Measurements from ENCODE around the gene REX1BD.
A peak's percentile ranks its signal among the peaks of the same experiment; 100 is the strongest.

REX1BD gene

DNA sequence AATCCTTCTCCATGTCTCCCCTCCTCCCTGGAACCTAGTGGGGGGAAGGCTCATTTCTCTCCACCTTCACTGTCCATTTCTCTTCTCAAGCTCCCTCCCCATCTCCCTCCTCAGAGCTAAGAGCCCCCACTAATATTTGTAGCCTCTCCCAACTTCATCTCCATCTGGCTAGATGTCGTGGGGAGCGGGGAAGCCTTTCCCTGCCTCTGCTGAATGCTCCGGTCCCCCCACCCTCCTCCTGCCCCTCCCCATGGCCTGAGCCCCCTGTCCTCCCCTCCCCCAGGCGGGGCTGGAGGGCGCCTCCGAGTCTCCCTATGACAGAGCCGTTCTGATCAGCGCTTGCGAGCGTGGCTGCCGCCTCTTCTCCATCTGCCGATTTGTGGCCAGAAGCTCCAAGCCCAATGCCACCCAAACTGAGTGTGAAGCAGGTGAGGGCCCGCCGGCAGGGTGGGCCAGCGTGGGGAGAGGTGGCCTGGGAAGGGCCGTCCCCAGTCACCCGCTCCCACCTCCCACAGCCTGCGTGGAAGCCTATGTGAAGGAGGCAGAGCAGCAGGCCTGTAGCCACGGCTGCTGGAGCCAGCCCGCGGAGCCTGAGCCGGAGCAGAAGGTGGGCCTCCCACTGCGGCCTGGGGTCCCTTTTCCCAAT is 25.1 kb downstream of the REX1BD start:
- no peak for DNase-seq (ENCODE audit: low spot score)

DNA sequence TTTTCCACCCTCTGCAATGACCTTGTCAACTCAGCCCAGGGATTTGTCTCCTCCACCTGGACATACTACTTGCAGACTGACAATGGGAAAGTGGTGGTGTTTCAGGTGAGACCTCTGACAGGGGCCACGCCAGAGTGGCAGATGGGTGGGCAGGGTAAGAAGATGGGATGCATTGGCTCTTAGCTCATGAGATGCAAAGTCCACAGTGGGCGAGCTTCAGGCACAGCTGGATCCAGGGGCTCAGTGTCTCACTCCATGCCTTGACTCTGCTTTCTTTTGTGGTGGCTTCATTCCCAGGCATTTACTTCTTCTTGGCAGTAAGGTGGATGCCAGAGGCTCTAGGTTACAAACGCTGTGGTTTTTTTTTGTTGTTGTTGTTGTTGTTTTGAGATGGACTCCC is 27.4 kb downstream of the REX1BD start:
- DNase-seq (ENCODE audit: low spot score), result no peak

DNA sequence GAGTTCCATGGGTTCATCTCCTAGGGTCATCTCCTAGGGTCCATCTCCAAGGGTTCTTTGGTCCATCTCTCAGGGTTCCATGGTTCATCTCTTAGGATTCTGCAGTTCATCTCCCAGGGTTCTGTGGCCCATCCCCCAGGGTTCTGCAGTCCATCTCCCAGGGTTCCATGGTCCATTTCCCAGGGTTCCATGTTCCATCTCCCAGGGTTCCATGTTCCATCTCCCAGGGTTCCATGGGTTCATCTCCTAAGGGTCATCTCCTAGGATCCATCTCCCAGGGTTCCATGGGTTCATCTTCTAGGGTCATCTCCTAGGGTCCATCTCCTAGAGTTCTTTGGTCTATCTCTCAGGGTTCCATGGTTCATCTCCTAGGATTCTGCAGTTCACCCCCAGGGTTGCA is 29.0 kb downstream of the REX1BD start:
- DNase-seq (ENCODE audit: low spot score), result no peak

DNA sequence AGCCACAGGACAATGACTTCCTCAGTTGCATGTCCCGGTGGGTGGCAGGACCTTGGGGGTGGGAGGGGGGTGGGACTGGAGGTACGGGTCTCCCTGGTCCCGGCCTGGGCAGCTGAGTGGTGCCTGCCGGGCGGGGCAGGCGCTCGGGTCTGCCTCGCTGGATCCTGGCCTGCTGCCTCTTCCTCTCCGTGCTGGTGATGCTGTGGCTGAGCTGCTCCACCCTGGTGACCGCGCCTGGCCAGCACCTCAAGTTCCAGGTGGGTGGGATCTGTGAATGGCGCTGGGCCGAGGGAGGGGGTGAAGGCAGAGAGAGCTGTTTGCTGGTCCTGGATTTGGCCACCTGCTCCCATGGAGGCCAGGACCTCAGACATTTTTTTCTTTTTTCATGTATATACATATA is 29.6 kb downstream of the REX1BD start:
- DNase-seq (ENCODE audit: low spot score), result no peak

DNA sequence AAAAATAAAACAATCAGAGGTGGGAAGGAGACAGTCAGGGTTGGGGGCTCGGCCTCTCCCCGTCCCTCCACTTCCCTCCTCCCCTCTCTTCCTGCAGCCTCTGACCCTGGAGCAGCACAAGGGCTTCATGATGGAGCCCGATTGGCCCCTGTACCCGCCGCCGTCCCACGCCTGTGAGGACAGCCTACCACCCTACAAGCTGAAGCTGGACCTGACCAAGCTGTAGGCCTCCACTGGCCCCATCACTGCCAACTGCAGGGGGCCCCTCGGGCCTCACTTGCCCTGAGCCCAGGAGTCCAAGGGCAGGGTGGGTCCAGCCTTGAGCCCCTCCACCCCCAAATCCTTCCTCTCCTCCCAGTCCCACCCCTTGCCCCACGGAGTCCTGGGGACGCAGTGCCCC is 31.7 kb downstream of the REX1BD start:
- DNase-seq (ENCODE audit: low spot score), result no peak

DNA sequence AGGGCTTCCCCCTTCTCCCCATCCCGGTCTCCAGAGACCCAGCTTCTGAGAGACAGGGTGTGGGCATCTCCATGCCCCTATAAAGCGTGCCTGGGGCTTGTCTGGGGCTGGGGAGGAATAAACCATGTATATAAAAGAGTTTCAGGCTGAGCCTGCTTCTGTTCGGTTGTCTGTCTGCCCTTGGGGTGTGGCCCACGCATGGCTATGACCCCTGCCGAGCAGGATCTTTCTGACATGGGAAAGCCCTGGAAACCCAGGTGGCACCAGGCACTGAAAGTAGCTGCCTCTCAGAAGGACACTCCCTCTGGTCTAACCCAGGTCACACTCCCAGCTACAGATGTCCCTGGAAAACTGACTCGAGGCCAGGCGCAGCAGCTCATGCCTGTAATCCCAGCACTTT is 32.3 kb downstream of the REX1BD start:
- DNase-seq (ENCODE audit: low spot score), result no peak

DNA sequence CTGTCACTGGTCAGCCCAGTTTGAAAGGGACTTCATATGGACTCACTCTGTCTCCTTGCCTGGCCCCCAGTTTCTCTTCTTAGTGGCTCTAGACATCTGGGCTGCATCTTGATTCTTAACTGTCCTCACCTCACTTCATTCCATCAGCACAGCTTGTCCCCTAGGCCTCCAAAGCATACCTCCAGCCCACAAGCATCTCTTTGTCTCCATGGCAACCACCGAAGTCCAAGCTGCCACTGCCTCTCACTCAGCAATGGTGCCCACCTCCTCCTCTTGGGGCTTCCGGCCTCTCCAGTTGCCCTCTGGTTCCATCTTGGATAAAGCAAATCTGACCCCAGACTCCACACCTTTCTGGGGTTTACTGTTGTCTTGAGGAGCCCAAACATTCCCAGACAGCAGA is 38.3 kb downstream of the REX1BD start:
- no peak for DNase-seq (ENCODE audit: low spot score)

DNA sequence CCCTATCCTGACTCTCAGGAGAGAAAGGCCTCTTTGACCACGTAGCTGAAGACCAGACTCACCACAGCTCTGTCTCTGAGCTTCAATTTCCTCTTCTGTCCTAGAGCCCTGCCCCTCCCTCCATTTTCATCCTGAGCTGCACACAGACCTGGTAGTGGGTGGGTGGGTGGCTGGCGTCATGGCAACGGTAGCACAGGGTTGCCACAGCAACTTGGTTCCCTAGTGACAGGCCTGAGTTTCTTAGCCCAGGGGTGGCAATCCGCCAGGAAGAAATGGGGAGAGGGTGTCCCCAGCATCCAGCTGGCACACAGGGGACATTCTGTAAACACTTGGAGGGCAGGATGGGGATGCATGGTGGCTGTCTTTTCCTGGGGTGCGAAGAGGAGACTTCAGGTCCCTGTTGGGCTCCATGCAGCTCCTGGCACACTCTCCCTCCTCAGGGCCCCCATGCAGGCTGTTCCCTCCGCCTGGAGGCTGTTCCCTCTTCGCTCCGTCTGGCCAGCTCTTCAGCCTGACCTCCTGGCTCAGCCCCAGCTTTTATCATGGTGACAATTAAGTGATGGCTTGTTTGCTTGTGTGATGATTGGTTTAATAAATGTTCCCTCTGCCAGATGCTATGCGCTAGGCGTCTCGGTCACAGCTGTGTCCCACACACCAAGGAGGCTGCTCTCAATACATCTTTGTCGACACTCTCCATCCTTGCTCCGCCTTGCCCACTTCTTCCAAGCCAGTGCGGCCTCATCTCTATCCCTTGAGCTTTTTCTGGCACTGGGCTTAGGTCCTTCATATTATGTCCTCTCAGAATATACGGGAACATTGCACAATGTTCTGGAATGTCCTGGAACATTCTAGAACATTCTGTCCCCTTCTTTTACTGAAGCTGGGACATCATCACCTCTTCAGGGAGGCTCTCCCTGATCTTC is 40.8 kb downstream of the REX1BD start:
- peak; percentile 76 for DNase-seq (ENCODE audit: low spot score)

DNA sequence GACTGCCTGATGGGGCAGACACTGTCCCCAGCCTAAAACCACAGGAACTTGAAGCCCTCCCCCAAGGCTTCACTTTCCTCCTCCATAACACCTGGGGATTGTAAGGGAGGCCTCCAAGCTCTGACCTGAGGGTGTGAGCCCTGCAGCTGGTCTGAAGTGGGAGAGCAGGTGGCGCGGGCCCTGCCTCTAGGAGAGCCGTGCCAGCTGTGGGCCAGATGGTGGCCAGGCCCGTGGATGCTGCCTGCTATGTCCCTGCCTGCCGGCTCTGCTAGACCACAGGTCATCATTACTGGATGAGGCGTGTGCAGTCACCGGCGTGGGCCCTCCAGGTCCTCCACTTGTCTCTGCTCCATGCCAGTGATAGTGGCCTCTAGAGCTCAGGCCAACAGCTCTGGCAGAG is 44.7 kb downstream of the REX1BD start:
- DNase-seq (ENCODE audit: low spot score), result no peak

DNA sequence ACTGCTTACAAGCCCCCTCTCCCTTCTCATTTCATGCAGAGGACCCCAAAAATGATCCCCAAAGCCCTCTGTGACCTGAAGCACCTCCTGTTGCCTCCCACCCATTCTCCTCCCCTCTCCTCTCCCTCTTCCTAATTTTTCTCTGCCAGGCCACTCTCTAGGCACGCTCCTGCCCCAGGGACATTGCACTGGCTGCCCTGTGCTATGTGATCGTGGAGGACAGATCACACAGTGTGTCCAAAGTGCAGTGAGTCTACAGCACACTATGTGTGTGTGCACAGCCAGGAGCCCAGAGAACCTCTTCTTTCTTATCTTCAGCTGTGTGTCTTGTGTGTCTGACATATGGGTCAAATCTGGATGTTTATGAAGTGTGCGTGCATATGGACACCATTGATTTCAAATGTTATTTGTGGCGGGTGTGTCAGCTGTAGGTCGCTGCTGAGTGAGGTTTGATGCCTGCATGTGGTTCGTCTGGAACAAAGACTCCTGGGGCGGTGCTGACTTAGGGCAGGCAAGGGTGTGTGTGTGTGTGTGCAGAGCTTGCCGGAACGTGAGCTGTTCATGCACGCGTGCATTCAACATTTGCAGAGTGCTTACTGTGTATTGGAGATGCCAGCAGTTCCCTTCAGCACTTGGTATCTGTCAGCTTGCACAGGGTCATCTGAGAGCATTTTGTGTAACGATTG is 46.2 kb downstream of the REX1BD start:
- DNase-seq (ENCODE audit: low spot score), result no peak

DNA sequence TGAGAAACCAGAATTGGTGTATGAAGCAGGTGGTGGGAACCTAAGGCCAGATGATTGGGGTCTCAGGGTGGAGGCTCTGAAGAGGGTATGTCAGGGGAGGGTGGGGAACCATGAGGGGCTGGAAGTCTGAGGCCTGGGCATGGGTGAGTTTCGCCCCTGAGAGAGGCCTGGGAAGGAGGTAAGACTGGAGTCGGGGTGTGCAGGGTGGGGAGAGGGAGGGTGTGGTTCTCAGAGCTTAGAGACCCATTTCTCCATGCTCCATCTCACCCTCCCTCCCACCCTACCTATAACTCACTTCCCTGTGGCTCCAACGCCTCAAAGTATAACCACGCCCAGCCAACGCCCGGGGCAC is 47.2 kb downstream of the REX1BD start:
- DNase-seq (ENCODE audit: low spot score), result no peak

DNA sequence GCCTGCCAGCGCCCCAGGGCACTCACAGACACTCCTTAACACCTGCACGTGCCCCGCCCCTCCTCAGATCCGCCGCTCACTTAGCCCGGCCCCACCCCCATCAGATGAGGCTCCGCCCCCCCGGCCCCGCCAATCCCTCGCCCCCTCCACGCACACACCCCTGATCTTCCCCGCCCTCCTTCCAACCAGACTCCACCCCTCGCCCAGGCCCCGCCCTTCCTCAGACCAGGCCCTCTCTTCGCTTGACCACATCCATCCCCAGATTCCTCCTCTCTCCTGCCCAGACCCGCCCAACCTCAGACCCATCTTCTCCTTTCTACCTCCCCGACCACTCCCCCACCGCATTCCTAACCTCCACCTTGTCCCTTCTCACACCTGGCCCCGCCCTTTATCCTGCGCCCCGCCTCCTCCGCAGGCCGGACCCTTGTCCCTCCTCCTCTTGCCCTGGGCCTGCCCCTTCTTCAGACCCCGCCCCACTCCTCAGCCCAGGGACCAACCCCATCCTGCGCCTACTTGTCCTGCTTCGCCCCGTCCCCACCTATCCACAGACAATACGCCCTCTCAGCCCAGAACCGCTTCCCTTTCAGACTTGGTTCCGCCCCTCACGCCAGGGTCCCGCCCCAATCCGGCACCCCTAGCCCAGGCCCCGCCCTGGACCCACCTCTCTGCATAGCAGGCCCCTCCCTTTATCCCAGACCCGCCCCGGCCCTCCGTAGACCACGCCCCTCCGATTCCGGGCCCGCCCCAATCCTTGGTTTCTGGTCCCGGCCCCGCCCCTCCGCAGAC is 47.8 kb downstream of the REX1BD start:
- DNase-seq (ENCODE audit: low spot score), result peak; percentile 98

DNA sequence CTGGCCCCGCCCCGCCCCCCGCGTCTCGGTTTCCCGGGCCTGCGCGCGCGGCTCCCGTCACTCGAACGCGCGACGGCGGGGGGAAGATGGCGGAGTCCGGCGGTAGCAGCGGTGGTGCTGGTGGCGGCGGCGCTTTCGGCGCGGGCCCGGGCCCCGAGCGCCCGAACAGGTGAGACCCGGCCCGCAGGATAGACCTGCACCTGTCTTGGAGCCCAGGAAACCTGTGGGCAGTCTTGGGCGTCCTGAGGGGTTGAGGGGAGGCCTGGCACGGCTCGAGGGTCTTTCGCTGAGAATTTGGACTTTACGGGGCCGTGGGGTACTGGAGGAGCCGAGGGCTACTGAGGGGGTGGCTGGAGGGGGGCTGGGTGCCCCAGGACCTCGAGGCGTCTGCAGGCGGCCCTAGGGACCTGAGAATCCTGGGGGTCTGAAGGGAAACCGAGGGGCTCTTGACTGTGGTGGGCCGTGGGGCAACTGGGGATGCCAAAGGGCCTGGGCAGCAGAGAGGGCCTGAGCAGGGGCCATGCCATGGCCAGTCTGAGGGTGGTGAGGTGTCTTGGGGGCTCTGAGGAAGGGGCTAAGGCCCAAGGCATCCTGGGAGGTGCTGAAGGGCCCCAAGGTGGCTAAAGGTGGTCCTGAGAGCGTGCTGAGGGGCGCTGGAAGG is 48.5 kb downstream of the REX1BD start, which contains the start of gene KLHL26:
KLHL26 (plus strand) TSS at position 60 of the 661 bp plus-strand sequence; CDS start at position 87, 27 bp downstream.
- DNase-seq (ENCODE audit: low spot score), result no peak

DNA sequence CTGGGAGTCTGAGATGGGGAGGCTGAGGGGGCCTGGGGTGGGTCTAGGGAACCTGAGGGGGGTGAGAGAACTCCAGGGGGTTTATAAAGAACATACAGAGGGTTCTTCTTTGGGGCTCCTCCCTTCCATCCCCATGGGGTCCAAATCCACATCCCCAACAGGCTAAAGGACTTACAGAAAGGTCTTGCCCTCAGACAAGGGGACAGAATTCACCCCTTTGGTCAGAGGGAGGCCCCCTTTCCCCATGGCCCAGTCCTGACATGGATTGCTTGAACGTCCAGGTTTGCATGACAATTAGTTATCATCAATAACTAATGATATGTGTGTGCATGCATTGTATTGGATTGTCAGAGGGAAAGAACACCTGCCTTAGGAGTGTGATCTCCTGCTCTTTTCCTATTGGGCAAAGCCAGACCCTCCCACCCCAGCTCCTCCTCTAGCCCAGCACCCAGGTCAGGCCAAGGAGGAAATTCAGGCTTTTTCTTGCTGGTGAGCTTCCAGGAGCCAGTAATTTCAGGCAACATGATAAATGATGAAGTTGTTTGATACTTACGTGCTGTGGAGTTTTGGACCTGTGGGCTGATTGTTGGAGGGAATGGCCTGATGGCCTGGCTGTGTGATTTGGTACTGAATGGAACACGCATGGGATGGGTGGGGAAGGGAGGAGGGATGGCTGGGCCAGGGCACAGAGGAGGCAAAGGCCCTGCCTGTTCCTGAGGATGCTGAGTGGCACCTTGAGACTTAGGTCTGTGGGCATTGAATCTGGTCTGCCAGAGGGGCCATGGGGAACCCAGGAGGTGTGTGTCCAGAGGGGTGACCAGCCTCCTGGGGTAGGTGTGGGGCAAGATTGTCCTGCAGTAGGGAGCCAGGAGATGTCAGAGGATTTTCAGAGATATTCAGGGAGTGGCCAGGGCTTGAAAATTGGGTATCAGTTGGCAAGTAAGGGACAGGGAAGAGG is 49.4 kb downstream of the REX1BD start:
- DNase-seq (ENCODE audit: low spot score), result no peak

DNA sequence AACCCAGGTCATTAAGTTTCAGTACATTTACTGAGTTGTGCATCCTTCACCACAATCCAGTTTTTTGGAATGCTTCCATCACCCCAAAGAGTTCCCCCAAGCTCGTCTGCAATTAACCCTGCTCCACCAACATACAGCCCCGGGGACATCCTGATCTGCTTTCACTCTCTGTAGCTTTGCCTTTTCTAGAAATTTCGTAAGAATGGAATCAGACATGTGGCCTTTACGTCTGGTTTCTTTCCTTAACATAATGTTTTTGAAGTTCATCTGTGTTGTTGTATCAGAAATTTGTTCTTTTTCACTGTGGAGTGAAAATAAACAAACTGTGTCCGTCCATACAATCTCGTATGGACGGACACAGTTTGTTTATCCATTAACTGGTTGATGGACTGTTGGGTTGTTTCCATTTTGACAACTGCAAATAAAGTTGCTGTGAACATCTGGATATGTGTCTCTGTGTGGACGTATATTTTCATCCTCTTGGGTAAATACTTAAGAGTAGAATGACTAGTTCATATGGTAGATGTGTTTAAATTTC is 51.2 kb downstream of the REX1BD start:
- DNase-seq (ENCODE audit: low spot score), result no peak

Measured in Ammon's horn (tissue), 1 donor.